HG03565 (cell line): ENCODE measurements around the gene MAPK8.
"Not testable (repeated sequence)": the region's sequence is repeated elsewhere in the genome, so short reads cannot be mapped to it uniquely, and the experiment has no call there.

Source experiments
- ATAC-seq: cut with Tn5 transposase; IDR thresholded peaks from one replicate; pipeline ENCODE4 v1.9.1; 2021; ENCODE audit warnings: mild to moderate bottlenecking, moderate library complexity; ENCODE audit not compliant: unreplicated experiment

Gene MAPK8

DNA sequence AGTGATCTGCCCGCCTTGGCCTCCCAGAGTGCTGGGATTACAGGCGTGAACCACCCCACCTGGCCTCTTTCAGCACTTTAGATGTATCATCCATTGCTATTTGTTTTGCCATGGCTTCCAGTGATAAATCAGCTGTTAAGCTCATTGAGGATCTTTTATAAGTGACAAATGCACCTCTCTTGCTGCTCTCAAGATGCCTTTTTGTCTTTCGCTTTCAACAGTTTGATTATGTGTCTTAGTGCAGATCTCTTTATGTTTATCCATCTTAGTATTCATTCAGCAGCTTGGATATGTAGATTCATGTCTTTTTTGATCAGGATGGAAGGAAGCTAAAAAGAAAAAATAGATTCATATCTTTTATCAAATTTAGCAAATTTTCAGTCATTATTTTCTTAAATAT is 105.6 kb downstream of the MAPK8 start:
- ATAC-seq: no peak

DNA sequence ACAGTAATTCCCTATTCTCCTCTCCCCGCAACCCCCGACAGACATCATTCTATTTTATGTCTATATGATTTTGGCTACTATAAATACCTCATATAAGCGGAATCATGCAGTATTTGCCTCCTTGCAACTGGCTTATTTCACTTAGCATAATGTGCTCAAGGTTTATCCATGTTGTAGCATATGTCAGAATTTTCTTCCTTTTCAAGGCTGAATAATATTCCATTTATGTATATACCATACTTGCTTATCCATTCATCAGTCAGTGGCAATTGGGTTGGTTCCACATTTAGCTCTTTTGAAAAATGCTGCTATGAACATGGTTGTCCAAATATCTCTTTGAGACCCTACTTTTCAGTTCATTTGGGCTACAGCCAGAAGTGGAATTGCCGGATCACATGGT is 106.5 kb downstream of the MAPK8 start:
- no peak for ATAC-seq

DNA sequence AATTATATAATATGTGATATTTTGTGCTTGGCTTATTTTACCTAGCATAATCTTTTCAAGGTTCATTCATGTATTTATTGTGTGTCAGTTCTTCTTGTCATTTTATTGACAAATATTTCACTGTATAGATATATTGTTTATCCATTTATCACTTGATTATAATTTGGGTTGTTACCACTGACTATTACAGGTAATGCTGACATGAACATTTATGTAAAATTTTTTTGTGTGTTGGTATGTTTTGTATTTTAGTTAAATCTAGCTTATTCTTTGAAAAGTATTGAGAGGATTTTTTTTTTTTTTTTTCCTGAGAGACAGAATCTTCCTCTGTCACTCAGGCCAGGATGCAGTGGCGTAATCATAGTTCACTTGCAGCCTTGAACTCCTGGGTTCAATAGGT is 107.7 kb downstream of the MAPK8 start:
- no peak for ATAC-seq

- no peak for ATAC-seq
Observed at GRCh38 chr10:48414778-48415177, 108.3 kb downstream of the MAPK8 start.

DNA sequence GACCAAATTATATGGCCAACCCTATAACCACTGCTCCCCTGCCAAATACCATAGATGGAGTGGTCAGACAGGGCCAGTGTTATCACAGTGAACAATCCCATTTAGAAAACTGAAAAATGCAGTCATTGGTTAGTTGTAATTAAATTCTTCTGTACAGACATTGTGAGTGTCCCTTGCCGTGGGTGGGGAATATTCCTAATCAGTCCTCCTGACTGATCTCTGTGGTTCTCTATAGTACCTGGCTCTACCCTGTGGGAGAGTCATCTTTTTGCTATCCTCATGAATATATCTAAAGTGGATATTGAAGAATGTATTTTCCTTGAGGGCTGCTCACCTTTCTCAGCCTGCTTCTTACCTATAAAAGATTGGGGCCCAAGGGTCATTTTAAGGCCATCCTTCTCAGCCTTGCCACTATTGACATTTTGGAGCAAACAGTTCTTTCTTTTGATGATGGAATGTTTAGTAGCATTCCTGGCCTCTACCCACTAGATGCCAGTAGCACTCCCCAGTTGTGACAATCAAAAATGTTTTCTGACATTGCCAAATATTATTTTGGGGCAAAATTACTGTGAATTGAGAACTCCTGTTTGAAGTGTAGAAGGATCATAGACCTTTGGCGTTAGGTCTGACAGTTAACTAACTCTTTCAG is 110.2 kb downstream of the MAPK8 start:
- ATAC-seq: no peak

- no peak for ATAC-seq
Observed at GRCh38 chr10:48417374-48417773, 110.9 kb downstream of the MAPK8 start.

- no peak for ATAC-seq
Observed at GRCh38 chr10:48418189-48418788, 111.8 kb downstream of the MAPK8 start.

DNA sequence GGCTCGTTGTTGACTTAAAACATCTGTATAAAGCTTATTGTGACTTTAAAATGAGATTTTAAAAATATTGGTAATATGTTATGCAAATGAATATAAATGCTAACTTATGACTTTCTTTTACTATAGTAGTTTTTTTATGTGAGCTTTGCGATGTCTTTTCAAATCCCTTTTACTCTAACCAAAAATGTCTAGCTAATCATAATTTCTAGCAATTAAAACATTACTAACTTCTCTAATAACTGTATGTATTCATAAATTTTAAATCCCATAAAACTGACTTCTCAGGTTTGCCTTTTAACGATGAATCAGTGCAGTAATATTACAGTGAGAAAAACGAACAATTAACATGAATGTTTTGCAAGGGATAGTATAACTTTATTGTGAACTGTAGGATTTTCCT is 113.2 kb downstream of the MAPK8 start:
- no peak for ATAC-seq

GRCh38 chr10:48421862-48422261 is 115.4 kb downstream of the MAPK8 start:
- not testable (repeated sequence) for ATAC-seq

GRCh38 chr10:48423884-48424283 is 117.4 kb downstream of the MAPK8 start:
- no peak for ATAC-seq

DNA sequence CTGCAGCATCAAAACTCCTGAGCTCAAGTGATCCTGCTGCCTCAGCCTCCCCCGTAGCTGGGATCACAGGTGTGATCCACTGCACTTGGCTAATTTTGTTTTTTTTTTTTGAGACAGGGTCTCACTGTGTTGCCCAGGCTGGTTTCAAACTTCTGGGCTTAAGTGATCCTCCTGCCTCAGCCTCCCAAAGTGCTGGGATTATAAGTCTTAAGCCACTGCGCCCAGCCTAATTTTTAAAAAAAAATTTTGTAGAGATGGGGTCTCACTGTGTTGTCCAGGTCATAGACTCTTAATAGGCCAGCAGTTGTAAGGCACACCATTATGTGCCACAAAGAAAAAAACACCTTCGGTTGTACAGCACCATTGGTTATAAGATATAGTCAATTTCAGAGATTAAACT is 122.4 kb downstream of the MAPK8 start:
- ATAC-seq: no peak

- ATAC-seq: no peak
Observed at GRCh38 chr10:48429309-48429708, 122.8 kb downstream of the MAPK8 start.

DNA sequence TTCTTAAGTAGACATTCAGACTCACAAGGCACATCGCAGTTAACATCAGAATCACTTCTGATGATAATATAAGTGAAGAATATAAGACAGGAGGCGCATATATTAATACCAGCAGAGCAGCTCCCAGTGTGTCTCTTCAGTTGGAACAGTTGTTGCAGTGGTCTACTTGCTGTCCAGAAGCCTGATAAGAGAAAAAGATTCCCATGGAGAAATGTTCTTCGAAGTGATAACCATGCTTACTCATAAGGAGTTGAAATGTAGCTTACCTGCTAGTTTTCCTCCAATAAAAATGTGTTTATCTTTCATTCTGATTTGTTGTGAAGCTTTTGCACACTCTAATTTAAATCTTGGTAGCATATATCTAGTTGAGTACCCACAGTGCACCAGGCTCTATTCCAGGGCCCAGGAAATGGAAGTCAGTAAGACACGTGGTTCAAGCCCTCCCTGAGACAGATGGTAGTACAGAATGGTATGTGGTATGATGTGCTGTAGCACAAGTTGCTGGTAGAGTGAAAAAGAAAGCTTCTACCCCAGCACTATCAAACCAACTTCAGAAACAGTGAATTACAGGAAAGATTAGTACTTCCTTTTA is 124.0 kb downstream of the MAPK8 start:
- no peak for ATAC-seq

DNA sequence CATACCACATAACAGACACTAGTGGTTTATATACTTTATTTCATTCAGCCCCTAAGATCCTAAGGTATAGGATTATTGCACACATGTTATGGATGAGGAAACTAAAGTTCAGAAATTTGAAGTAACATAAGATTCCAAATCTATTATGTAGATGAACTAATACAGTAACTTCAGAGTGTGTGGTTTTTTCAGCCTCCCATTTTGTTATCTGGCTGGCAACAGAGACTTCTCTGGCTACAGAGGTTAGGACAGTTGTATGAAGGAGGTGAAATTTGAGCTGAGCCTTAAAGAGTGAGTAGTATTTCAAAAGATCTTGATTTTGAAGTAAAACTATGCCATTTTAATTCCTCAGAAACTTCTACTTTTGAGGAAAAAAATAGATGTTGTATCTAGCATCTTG is 125.4 kb downstream of the MAPK8 start:
- ATAC-seq: no peak

DNA sequence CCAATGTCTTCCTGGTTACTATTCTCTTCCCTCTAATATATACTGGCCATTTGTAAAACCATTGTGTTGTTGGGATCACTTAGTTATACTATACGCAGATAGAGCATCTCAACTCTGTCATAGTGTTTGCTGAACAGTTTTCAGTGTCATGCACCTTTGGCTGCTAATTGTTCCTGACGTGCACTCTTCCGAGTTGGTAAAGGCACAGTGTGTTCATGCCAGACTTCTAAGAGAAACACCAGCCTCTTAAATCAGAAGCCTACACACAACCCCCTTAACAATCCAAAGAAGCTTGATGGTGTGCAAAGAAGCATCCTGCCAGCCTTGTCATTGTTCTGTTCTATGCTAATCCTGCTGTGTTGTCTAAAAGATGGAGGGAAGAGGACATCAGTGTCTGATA is 131.1 kb downstream of the MAPK8 start:
- no peak for ATAC-seq

DNA sequence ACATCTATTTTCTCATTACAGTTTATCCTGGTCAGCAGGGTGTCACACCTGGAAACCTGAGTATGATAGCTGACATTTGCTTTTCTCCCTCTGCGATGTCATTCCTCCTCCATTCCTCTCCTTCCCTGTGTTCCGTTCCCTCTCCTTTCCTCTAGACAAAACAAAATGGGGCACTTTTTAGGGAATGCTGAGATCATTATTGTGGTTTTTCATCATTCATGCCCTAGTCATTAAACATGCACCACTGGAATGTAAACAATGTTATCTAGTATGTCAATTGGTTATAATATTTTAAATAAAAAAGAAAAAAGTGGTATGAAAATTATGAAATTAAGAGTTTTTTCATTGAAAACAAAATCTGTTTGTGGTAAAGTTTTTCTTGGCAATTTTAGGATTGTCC is 132.6 kb downstream of the MAPK8 start:
- no peak for ATAC-seq

GRCh38 chr10:48439581-48440041 is 133.1 kb downstream of the MAPK8 start:
- ATAC-seq: no peak

GRCh38 chr10:48440771-48441170 is 134.3 kb downstream of the MAPK8 start:
- ATAC-seq: no peak

GRCh38 chr10:48442090-48442808 is 135.8 kb downstream of the MAPK8 start:
- no peak for ATAC-seq

GRCh38 chr10:48442809-48443177 is 136.3 kb downstream of the MAPK8 start:
- no peak for ATAC-seq

GRCh38 chr10:48444266-48444665 is 137.8 kb downstream of the MAPK8 start:
- no peak for ATAC-seq
